Endothelial cell of umbilical vein (primary cell): ENCODE data around the gene C12orf60. TPM values are rescaled to one million over a fixed set of nuclear protein-coding genes. Genes with fewer than 3 reads are reported as not detected.

Experiments
- BruUV-seq: library from RNA; stranded (reverse); fragments of 400-500 nt; replicated peaks from 2 replicates; lab custom pipeline; 2021; lab: Mats Ljungman, UMichigan
- CTCF ChIA-PET: fragments of 300-600, 350-600 bp; sonication (Branson Sonifier 250); formaldehyde crosslinking; loops from one replicate; lab custom pipeline; 2021; ENCODE audit warnings: antibody characterized with exemption, inconsistent platforms; lab: Charles Lee
- POLR2A ChIA-PET: fragments of 300-600, 350-600 bp; sonication (Branson Sonifier 250); formaldehyde crosslinking; loops from one replicate; lab custom pipeline; 2021; ENCODE audit warnings: antibody characterized with exemption, inconsistent platforms; lab: Charles Lee
- DNase-seq: peaks from one replicate; pipeline ENCODE4 v3.0.0-alpha.2; 2011; ENCODE audit warnings: low read depth, low spot score
- FAIRE-seq: peaks from 2 replicates; lab custom pipeline; 2011; peaks lifted over from hg19 to GRCh38; lab: Jason Lieb, UNC
- H2AFZ ChIP-seq: 2 replicates; pipeline ENCODE4 v1.6.0; 2012; ENCODE audit warnings: low read depth, low read length, control low read depth, inconsistent platforms
- H3K27ac ChIP-seq: 2 replicates; pipeline ENCODE4 v1.5.1; 2011; ENCODE audit warnings: low read depth, mild to moderate bottlenecking, control low read depth, low read length, moderate library complexity; ENCODE audit not compliant: insufficient read depth
- H3K27me3 ChIP-seq, 2 experiments: 2 replicates each; pipeline versions ENCODE4 v1.6.0 to v1.6.1; 2011; ENCODE audit warnings: low read length in 2 of 2, mixed read lengths in 1 of 2; ENCODE audit not compliant: control insufficient read depth in 2 of 2, insufficient read depth in 2 of 2
- H3K36me3 ChIP-seq, 2 experiments: 2 replicates in 1 of 2; 3 replicates in 1 of 2; pipeline ENCODE4 v1.5.1; 2011; ENCODE audit warnings: low read length in 2 of 2, mild to moderate bottlenecking in 1 of 2, moderate library complexity in 1 of 2; ENCODE audit not compliant: control insufficient read depth in 2 of 2, insufficient read depth in 2 of 2; ENCODE audit errors: extremely low read depth in 1 of 2
- H3K4me1 ChIP-seq: 3 replicates; pipeline ENCODE4 v1.5.1; 2011; ENCODE audit warnings: mild to moderate bottlenecking, low read length; ENCODE audit not compliant: control insufficient read depth, insufficient read depth; ENCODE audit errors: extremely low read depth
- H3K4me2 ChIP-seq: 2 replicates; pipeline ENCODE4 v1.6.1; 2011; ENCODE audit warnings: low read length, control low read depth, mixed read lengths; ENCODE audit not compliant: insufficient read depth
- H3K4me3 ChIP-seq, 3 experiments: fragments of 200-600 bp in 1 of 3; sonication (generic), shearing (Covaris generic) in 1 of 3; replicated peaks in 1 of 3; 2 replicates each; pipeline ENCODE4 v1.5.1; 2011 to 2016; ENCODE audit warnings: control low read depth in 3 of 3, low read length in 3 of 3, mild to moderate bottlenecking in 2 of 3, inconsistent platforms in 1 of 3, low read depth in 1 of 3, moderate library complexity in 1 of 3; ENCODE audit not compliant: insufficient read depth in 1 of 3
- H3K79me2 ChIP-seq: 2 replicates; pipeline ENCODE4 v1.6.0; 2012; ENCODE audit warnings: low read length, inconsistent platforms; ENCODE audit not compliant: control insufficient read depth, insufficient read depth
- H3K9ac ChIP-seq: replicated peaks from 2 replicates; pipeline ENCODE3; 2011; ENCODE audit warnings: low read length, control low read depth; ENCODE audit not compliant: insufficient read depth; ENCODE audit errors: extremely low read depth
- H3K9me1 ChIP-seq: replicated peaks from 3 replicates; pipeline ENCODE4 v1.6.0; 2011; ENCODE audit warnings: mild to moderate bottlenecking, low read length; ENCODE audit not compliant: control insufficient read depth, insufficient read depth; ENCODE audit errors: extremely low read depth
- H3K9me3 ChIP-seq: replicated peaks from 2 replicates; pipeline ENCODE4 v1.5.1; 2012; ENCODE audit warnings: low read length, inconsistent platforms; ENCODE audit not compliant: control insufficient read depth, insufficient read depth
- H4K20me1 ChIP-seq: replicated peaks from 2 replicates; pipeline ENCODE3; 2011; ENCODE audit warnings: mild to moderate bottlenecking, low read length; ENCODE audit not compliant: control insufficient read depth, insufficient read depth; ENCODE audit errors: extremely low read depth
- EZH2 ChIP-seq: IDR thresholded peaks from 2 replicates; pipeline ENCODE4 v1.6.1; 2012; ENCODE audit warnings: borderline replicate concordance, low read depth, mild to moderate bottlenecking, moderate library complexity, low read length, inconsistent platforms; ENCODE audit not compliant: severe bottlenecking
- FOS ChIP-seq: IDR thresholded peaks from 2 replicates; pipeline ENCODE4 v1.6.1; 2011; ENCODE audit warnings: mild to moderate bottlenecking, low read length, moderate library complexity, borderline replicate concordance; ENCODE audit not compliant: insufficient read depth
- GATA2 ChIP-seq: IDR thresholded peaks from 2 replicates; pipeline ENCODE4 v1.7.0; 2011; ENCODE audit warnings: low read depth, mild to moderate bottlenecking, moderate library complexity, mixed read lengths, low read length; ENCODE audit not compliant: insufficient read length, insufficient read depth
- JUN ChIP-seq: IDR thresholded peaks from 2 replicates; pipeline ENCODE4 v1.6.1; 2011; ENCODE audit warnings: borderline replicate concordance, low read depth; ENCODE audit not compliant: insufficient read length, insufficient read depth
- MYC ChIP-seq: IDR thresholded peaks from one replicate; pipeline ENCODE4 v1.6.1; 2011; ENCODE audit warnings: mild to moderate bottlenecking, low read depth, low read length
- POLR2A ChIP-seq: IDR thresholded peaks from 2 replicates; pipeline ENCODE4 v1.6.1; 2012; ENCODE audit warnings: low read depth, mild to moderate bottlenecking, control low read depth, low read length
- POLR2AphosphoS5 ChIP-seq: IDR thresholded peaks from 2 replicates; pipeline ENCODE4 v1.6.1; 2012; ENCODE audit warnings: low read depth, mild to moderate bottlenecking, control low read depth, low read length, moderate library complexity; ENCODE audit not compliant: insufficient read depth
- dilution Hi-C: fragments of 300-500 bp; cut with MboI; formaldehyde crosslinking; loops from one replicate; pipeline ENCODE4 v1.15.0; 2019; ENCODE audit warnings: low sequenced_read_pairs; ENCODE audit not compliant: extremely low pct_ligation_motif_present
- intact Hi-C: fragments of 100-400 bp; cut with micrococcal nuclease; formaldehyde crosslinking; loops from one replicate; pipeline ENCODE4 v1.10.0; 2022
- polyA plus RNA-seq, 4 experiments: library from polyadenylated mRNA; depleted of rRNA in 3 of 4; stranded (reverse) in 3 of 4; unstranded in 1 of 4; fragments of >200 nt; gene quantifications; 2 replicates each; pipeline versions ENCODE4 v1.2.1 to v1.2.3, GENCODE V29; 2011 to 2012; ENCODE audit warnings: missing spikeins in 1 of 4
- total RNA-seq: library from RNA; stranded (reverse); gene quantifications from 2 replicates; pipeline ENCODE4 v1.2.3, GENCODE V29; 2021
- TF ChIP-seq, protein P1 (sequence below), 2 donors: IDR thresholded peaks; 1 replicate in 1 of 2; 2 replicates in 1 of 2; pipeline ENCODE4 v1.5.1; 2011; ENCODE audit warnings: low read length in 2 of 2, mild to moderate bottlenecking in 2 of 2, moderate library complexity in 2 of 2, control low read depth in 1 of 2, inconsistent platforms in 1 of 2, low read depth in 1 of 2; ENCODE audit not compliant: insufficient read depth in 1 of 2; ENCODE audit errors: extremely low read depth in 1 of 2
- TF ChIP-seq, protein P2 (sequence below): IDR thresholded peaks from 2 replicates; pipeline ENCODE4 v1.6.1; 2011; ENCODE audit not compliant: insufficient read depth, insufficient read length

C12orf60 gene
- total and polyA plus RNA-seq, 2 donors (not counting 3 experiments of a cell fraction or from before 2014, with no cell fraction given) = 0.52 to 1.3 TPM

DNA sequence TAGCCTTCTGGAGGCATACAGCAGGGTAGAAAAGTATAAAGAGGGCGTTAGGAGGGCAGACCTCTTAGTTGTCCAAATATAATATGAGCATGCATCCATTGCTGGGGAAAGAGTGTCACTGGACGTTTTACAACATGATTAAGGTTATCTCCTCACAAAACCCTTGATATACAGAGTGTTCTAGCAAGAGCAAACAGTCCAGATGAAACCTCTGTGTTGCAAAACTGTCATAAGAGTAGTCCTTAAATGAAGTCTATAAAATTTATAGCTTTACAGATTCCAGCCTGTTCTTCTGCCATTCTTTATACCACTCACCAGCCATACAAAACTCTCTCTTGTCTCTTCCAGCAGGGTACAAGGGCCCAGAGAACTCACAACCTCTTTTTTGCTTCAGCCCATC lies 21.9 kb upstream of the C12orf60 start:
- H3K27ac ChIP-seq = no peak overlapping the region
- no TSS peak for BruUV-seq
- POLR2A ChIA-PET = interaction anchor here (1.4 kb wide), 1 partner anchor 11 kb away, joined by 4 read pairs; a partner anchor contains a TSS
- no peak overlapping the region for H2AFZ ChIP-seq
- no peaks in the 10 kb centered on the region for H3K27me3 ChIP-seq
- CTCF ChIA-PET = interaction anchor here (0.9 to 2.1 kb wide), 3 partner anchors 12 to 25 kb away, joined by 3 to 6 read pairs (median 4); no protein-coding TSS in a partner anchor
- dilution Hi-C loops = no loop called here
- H3K9me3 ChIP-seq = no peaks in the 10 kb centered on the region
- DNase-seq = no peak
- no peak overlapping the region for H3K9ac ChIP-seq
- no peak overlapping the region for H3K4me2 ChIP-seq
- H3K79me2 ChIP-seq = no peaks in the 10 kb centered on the region
- H4K20me1 ChIP-seq = no peaks in the 10 kb centered on the region
- peaks cover 0 to 9% of the 10 kb centered on the region in 2 experiments for H3K36me3 ChIP-seq
- TF ChIP-seq GATA2 (no peak), POLR2AphosphoS5 (no peak), JUN (no peak), EZH2 (no peak), MYC (no peak), POLR2A (no peak), FOS (no peak)
- TF ChIP-seq, protein P1, sequence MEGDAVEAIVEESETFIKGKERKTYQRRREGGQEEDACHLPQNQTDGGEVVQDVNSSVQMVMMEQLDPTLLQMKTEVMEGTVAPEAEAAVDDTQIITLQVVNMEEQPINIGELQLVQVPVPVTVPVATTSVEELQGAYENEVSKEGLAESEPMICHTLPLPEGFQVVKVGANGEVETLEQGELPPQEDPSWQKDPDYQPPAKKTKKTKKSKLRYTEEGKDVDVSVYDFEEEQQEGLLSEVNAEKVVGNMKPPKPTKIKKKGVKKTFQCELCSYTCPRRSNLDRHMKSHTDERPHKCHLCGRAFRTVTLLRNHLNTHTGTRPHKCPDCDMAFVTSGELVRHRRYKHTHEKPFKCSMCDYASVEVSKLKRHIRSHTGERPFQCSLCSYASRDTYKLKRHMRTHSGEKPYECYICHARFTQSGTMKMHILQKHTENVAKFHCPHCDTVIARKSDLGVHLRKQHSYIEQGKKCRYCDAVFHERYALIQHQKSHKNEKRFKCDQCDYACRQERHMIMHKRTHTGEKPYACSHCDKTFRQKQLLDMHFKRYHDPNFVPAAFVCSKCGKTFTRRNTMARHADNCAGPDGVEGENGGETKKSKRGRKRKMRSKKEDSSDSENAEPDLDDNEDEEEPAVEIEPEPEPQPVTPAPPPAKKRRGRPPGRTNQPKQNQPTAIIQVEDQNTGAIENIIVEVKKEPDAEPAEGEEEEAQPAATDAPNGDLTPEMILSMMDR (IDR thresholded peaks at IDR 0.05; ENCODE audit: extremely low read depth in 1 of 2, insufficient read depth in 1 of 2, low read depth in 1 of 2, low read length in 2 of 2) = no peak
- TF ChIP-seq, protein P2, sequence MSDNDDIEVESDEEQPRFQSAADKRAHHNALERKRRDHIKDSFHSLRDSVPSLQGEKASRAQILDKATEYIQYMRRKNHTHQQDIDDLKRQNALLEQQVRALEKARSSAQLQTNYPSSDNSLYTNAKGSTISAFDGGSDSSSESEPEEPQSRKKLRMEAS = no peak
- FAIRE-seq = no peak
- no peaks in the 10 kb centered on the region for H3K9me1 ChIP-seq
- H3K4me1 ChIP-seq = peaks cover 3% of the 10 kb centered on the region
- no peak overlapping the region for H3K4me3 ChIP-seq
- intact Hi-C loops = no loop called here
